Gastrocnemius medialis (tissue), 4 donors: ENCODE measurements around the gene POLD1.

Experiments
- CTCF ChIP-seq, 5 experiments: fragments of 450-650 bp in 3 of 5; fragments of 200-600 bp in 2 of 5; sonication (generic) in 2 of 5; IDR thresholded peaks in 4 of 5; conservative IDR thresholded peaks in 1 of 5; 1 replicate in 4 of 5; 2 replicates in 1 of 5; pipeline ENCODE4 v1.5.1; 2016 to 2019; ENCODE audit warnings: antibody characterized with exemption in 5 of 5, mild to moderate bottlenecking in 3 of 5, moderate library complexity in 3 of 5
- POLR2A ChIP-seq, 2 donors: fragments of 450-650 bp; IDR thresholded peaks; one replicate each; pipeline ENCODE4 v1.6.1; 2017; ENCODE audit warnings: antibody characterized with exemption in 2 of 2, mild to moderate bottlenecking in 2 of 2, moderate library complexity in 2 of 2

DNA sequence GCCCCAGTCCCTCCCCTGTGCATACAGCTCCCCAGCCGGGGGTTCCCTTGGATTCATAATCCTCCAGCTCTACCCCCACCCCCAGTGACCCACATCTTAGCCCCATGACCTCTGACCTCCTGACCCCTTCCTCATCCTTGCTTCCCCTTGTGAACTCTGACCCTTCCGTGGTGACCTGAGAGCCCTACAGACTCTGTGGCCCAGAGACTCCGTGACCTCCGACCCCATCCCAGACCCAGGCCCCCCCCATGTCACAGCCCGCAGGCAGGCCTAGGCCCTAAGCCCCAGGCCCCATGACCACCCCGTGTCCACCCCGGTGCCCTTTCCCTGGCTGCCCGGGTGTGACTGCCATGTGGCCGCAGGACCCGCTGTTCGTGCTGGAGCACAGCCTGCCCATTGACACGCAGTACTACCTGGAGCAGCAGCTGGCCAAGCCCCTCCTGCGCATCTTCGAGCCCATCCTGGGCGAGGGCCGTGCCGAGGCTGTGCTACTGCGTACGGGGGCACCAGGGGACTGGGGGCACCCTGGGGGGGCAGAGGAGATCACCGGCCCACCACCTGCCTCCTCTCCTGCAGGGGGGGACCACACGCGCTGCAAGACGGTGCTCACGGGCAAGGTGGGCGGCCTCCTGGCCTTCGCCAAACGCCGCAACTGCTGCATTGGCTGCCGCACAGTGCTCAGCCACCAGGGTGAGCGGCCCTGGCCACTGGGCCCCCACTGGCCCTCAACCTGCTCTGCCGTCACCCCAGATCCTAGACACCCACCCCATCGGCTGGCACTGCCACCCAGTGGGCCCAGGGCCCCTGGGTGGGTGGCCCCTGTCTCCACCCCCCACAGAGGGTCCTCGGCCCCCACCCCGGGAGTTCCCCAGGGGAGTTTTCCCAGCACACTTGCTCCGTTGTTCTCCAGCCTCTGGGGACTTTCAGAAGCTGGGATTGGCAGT is 32.2 kb downstream of the POLD1 start:
- TF ChIP-seq POLR2A (IDR thresholded peaks at IDR 0.05): no peak
- no peak for TF ChIP-seq CTCF (IDR thresholded peaks at IDR 0.05 in 4 of 5, conservative IDR thresholded peaks at IDR 0.05 in 1 of 5)
